Bone marrow (tissue), 2 donors: Measurements from ENCODE around the gene APBB1.

Experiments used
- DNase-seq, 2 donors: peaks; one replicate each; lab custom pipeline; 2025; lab: John Stamatoyannopoulos, UW

The APBB1 gene

DNA sequence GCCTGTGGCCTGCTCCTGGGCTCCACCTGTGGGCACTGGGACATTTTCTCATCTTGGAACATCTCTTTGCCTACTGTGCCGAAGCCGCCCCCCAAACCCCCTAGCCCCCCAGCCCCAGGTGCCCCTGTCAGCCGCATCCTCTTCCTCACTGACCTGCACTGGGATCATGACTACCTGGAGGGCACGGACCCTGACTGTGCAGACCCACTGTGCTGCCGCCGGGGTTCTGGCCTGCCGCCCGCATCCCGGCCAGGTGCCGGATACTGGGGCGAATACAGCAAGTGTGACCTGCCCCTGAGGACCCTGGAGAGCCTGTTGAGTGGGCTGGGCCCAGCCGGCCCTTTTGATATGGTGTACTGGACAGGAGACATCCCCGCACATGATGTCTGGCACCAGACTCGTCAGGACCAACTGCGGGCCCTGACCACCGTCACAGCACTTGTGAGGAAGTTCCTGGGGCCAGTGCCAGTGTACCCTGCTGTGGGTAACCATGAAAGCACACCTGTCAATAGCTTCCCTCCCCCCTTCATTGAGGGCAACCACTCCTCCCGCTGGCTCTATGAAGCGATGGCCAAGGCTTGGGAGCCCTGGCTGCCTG lies 27.3 kb downstream of the APBB1 start:
- DNase-seq, result no peak

DNA sequence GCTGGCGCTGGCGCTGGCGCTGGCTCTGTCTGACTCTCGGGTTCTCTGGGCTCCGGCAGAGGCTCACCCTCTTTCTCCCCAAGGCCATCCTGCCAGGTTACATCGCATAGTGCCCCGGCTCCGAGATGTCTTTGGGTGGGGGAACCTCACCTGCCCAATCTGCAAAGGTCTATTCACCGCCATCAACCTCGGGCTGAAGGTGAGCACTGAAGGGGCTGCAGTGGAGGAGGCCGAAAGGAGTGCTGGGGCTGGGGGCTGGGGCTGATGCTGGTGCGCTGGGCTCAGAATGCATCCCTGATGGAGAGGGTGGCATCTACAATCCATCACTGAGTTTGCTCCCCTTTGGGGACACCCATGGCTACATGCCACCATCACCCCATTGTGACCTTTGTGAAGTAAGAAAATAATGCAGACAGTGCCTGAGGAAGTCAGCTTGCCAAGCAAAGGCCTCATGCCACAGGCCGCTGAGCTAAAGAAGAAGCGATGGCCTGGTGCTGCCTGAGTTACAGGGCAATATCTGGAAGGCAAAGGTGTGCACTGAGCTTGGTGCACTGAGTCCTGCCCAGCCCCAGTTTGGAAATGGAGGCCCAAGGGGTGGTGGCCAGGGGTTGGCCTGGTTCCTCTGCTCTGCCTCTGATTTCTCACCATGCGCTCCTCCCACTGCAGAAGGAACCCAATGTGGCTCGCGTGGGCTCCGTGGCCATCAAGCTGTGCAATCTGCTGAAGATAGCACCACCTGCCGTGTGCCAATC lies 28.0 kb downstream of the APBB1 start:
- DNase-seq, result no peak

DNA sequence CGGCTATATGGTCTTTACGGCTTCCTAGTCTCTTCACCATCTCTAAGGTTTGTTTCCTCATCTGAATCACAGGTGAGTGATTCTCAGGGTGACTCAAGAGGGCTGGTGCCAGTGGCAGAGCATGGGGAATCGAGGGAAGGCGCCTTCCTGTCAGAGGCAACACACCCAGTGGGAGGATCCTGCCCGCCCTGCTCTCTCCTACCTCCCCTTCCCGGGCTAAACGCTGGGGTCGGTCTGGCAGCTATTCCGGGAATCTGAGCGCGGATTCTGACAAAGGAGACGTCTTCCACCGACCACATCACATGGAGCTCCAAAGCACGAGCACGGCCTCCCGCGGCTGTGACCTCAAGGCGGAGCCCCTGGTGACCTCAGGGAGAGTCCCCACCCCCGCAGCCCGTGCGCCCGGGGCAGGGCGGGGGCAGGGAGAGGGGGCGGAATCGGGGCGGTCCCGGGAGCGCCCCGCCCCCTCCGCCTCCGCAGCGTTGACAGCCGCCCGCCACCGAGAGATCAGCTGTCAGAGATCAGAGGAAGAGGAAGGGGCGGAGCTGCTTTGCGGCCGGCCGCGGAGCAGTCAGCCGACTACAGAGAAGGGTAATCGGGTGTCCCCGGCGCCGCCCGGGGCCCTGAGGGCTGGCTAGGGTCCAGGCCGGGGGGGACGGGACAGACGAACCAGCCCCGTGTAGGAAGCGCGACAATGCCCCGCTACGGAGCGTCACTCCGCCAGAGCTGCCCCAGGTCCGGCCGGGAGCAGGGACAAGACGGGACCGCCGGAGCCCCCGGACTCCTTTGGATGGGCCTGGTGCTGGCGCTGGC lies 28.8 kb downstream of the APBB1 start, which contains the start of gene SMPD1:
Gene SMPD1, plus strand, starts transcription at position 570 of the 813 bp plus-strand sequence. Its CDS starts 125 bp downstream, at position 695.
- peak; percentile 82 to 91 for DNase-seq

DNA sequence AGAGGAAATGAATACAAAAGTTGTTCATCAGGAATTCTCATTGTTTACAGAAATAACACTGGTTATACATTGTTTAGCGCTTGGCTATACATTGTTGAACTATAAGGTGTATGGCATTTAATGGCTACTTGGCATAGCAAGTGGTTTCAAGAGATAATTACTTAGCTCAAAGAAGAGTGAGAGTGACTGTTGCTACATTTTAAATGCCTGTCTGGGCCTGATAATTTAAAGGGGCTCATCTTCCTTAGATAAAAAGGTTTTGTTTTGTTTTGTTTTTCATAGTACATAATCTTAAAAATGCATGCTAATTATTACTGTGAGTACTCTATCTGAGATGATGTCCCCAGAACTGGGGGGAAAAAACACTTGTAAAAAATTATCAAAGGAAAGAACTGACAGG lies 30.1 kb downstream of the APBB1 start:
- DNase-seq, result no peak

DNA sequence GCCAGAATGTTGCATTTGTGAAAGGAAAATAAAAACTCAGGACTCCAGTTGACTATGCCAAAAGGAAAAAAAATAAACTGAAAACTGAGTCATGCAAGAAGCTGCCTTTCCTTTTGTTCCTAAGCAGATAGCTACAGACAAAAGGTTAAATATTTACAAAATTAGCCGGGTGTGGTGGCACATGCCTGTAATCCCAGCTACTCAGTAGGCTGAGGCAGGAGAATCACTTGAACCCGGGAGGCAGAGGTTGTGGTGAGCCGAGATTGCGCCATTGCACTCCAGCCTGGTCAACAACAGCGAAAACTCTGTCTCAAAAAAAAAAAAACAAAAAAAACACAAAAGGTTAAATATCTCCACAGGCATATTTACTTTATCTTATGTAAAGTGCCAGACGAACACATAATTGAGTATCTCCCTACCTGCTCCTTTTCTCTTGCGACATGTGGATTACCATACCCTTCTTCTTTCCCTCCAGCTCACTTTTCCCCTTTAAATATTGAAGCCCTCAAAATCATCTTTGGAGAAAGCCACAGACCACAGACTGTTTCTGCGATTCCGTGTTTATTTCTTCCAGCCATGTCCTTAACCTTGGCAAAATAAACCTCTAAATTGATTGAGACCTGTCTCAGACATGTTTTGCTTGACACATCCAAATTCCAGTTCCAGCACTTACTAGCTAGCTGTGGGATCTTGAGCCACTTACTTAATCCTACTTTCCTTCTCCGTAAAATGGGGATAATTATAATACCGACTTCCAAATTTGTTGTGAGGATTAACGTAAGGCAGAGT lies 30.9 kb downstream of the APBB1 start:
- no peak for DNase-seq

DNA sequence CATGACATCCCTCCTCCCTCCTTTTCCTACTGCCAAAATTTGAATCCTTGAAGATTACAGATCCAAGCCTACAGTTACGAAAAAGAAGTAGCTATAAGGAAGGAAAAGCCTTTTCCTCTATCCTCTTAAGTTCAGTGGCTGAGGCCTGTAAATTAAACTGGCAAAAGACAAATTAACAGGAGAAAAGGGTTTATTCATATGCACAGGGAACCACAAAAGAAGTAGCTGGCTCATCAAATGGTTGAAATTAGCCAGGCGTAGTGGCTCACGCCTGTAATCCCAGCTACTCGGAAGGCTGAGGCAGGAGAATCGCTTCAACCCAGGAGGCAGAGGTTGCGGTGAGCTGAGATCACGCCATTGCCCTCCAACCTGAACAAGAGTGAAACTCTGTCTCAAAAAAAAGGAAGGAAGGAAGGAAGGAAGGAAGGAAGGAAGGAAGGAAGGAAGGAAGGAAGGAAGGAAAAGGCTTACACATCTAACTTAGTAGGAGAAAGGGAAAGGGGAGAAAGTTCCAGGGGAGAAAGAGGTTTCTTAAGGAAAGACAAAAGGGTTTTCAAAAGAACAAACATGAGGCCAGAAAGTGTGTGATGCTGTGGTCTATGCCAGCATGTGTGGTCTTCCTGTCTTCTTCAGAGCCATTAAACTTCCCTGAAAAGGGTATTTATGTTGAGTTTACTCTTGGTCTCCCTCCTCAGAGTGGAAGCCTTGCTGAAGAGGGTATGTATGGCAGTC lies 33.7 kb downstream of the APBB1 start:
- DNase-seq, result no peak

DNA sequence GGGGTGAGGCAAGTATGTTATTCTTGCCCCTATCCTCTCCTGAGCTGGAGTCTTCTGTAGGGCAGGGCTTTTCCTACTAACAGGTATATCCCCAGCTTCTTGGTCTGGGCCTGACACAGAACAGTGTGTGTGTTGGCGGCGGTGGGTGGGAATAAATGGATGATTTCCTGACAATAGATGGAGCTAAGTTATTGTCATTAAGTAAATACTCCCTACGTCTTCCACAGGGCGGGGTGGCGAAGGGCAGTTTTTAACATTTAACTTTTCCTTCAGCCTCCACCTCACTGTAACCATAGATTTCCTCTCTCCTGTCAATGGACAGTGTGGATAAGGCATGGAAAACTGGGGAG lies 40.3 kb downstream of the APBB1 start:
- no peak for DNase-seq

DNA sequence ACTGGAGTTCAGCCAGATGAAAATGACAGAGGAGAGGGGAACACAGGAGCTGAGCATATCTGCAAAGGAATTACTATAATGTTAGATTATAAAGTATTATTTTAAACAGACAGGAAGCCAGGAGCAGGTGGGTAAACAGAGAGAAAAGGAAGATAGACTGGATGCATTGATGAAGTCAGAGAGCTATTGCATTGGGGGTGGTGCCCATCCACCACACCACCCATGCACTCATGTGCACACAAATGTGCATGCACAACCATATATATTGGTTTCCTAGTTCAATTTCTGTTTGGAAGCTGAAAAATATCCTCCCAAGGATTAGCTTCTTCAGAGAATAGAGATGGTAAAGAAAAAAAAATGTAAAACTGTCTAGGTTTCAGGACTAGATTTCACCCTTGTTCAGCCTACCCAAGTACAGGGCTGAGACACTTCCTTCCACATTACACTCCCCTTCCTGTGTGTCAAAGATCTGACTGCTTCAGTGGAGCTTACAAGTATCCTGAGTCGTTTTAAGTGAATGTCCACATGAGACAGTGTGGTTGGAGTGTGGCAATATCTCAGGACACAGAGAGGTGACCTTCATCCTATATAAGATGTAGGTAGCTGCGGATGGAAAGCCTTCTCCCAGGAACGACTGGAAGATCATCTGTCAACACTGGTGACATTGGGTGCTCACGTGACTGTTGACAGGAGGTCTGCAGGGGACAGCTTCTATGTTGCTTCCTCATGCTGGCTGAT lies 40.8 kb downstream of the APBB1 start:
- DNase-seq, result peak in 1 of 2 donors; percentile 63

DNA sequence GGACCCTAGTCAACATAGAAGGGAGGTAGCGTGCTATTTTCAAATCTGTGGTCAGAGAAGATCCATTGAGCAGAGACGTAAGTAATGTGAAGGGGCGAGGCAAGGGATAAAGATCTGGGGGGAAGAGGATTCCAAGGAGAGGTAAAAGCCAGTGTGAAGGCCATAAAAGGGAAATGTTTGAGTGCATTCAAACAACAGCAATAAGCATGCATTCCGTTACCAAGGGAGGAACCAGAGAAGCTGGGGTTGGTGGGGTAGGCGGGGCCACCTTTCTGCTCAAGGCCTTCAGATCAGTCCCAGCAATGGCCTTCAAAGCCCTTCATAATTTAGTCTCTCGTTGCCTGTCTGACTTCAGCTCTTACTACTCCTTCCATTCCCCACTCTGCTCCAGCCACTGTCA lies 47.1 kb downstream of the APBB1 start:
- no peak for DNase-seq

DNA sequence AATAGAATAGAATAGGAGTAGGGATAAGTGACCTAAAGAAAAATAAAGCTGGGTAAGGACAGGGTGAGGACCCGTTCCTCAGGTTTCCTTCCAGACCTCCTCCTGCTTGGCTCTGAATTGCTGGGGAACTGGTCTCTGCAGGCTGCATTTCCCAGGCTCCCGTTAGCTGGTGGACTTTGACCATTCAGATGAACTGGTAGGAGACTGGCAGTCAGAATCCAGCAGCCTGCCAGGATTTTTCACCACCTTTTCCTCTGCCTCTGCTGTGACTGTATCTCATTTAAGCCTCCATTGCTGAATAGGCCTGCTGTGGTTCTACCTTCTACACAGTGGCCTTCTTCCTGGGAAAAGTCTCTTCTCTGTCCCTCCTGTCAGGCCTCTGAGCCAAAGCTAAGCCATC lies 53.2 kb downstream of the APBB1 start:
- DNase-seq, result no peak

DNA sequence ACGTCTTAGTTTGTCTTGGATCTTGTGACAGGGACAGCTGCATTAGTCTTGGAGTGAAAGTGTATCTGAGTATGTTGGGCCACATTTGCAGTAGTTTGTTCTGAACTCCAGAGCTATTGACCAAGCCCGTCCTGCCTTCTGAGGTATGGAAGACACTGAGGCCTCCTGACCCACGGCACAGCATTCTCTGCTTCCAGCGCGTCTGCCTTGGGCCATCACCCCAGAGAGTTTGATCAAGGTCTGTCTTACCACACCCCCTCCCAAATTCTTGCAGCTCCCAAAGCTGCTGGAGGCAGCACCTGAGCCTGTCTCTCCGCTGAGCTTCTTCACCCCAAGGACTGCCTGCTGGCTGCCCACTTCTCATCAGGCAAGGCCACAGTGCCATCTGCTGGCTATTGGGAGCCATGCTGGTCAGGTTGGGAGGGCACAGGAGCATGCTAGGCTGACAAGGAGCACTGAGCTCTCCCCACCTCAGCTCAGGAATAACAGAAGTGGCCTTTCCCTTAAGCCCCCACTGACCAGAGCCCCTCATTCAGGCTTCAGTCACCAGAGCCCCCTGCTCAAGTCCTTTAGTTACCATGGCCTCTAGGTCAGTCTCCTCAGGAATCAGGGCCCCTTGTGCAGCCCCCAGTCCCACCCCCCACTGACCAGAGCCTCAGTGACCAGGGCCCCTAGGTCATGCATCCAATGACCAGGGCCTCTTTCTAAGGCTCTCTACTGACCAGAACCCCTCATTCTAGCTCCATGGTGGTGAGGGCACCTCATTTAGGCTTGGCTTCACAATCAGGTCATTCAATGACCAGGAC lies 55.8 kb downstream of the APBB1 start:
- peak; percentile 9 to 10 for DNase-seq

DNA sequence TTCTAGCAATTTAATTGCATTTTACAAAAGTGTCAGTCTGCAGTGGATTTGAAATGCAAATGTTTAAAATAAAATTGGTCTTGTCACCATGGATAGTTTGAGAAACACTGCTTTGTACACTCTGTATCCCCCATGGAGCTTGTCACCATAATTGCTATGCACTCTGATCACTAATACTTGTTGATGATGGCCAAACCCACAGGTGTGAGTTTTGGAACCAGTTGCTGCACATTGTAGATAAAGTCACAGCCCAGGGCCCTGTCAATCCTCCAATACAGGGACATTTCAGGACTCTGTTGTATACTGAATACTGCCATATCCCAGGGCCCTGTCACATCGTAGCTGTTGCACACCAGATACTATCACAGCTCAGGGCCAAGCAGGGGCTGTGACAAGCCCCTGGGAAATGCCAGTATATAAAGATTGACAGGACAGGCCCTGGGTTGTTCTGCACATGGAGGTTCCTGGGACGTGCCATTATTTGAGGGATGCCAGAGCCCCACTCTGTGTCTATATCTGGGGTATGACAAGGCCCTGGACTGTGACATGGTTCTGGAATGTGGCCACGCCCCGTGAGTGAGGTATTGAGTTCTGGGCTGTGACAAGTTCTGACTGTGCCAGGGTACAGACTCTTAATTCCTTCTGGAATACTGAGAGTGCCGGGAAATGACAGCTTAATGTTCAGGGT lies 56.6 kb downstream of the APBB1 start:
- no peak for DNase-seq

DNA sequence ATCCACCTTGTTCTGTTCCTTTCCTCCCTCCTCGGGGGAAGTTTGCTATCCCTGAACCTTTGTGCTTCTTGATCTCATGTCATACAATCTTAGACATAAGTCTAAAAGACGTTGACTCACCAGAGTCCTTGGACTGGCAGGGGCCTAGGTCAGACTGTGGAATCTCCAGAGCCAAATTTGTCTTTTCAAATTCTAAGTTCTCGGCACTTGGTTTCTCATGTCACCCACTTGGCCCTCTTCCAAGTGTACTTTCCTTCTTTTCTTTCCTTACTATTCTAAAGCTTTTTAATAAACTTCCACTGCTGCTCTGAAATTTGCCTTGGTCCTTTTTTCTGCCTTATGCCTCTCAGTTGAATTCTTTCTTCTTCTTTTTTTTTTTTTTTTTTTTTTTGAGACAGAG lies 58.7 kb downstream of the APBB1 start:
- DNase-seq, result no peak

DNA sequence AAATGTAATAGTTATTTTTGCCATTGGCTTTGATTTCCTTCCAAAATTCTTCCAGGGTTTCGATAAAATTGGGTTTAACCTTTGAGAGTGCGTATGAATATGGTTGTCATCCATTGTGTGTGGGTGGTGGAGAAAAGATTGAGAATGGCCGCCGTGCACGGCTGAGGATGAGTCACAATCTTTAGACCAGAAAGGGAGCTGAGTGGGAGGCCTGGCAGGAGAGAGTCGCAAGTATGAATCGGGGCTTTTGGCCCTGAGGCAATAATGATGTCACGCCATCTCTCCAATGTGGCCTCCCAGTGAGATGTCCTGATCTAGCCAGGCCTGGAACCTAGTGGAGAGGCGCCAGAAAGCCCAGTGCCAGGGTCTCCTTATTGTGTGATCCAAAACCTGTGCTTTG lies 61.7 kb downstream of the APBB1 start:
- DNase-seq, result no peak

DNA sequence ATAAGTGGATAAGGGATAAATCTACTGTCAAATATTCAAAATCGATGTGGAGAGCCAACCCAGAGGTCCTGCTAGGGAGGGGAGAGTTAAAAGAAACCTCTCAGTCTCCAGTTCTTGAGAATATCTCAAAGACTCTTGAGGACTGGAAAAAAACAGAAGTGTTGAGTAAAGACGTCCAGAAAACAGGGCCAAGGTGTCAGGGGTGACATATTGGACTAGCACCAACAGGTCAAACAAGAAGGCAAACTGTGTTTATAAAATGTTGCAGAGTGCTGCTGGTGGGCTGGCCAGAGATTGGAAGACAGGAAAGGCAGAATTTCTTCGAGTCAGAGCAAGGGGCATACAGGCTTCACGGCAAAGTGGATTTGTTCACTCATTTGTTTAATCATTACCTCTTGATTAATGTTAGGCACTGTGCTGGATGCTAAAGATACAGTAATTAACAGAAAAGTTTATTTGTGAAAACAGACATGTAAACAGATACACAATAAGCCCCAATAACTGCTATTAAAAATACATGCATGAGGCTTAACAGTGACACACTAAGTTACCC lies 62.3 kb downstream of the APBB1 start:
- no peak for DNase-seq

DNA sequence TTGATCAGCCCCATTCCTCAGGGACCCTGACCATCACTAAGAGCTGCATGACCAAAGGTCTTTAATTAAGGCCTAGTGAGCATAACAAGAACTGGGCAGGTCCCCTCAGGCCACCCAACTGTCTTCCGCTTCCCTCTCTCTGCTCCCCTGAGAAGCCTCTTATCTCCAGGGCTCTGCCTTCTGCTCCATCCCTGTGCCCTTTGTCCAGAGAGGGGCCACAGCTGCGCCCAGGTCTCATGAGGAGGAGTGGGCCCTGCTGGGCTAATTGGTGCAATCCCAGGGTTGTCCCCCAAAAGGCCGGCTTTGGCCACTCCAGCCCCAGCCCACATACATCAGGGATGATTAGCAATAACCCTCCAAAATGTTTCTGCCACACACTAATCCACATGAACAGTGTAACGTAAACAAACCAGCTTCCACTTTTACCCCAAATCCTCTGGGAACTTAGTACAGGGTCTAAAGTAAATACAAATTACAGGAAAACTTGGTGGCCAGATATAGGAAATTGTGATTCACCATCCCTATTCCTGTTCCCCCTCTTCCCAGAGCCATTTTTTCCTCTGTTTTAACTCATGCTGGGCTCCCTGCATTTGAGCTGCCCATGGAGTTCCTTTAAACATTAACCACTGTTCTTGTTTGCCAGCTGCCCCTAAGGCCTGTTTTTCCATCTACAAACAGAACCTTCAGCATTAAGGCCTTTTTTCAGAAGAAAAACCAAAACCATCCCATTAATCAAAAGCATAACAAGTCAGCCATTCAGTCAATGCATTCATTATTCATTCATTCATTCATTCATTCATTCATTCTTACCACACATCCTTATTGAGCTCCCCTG lies 64.0 kb downstream of the APBB1 start:
- no peak for DNase-seq

DNA sequence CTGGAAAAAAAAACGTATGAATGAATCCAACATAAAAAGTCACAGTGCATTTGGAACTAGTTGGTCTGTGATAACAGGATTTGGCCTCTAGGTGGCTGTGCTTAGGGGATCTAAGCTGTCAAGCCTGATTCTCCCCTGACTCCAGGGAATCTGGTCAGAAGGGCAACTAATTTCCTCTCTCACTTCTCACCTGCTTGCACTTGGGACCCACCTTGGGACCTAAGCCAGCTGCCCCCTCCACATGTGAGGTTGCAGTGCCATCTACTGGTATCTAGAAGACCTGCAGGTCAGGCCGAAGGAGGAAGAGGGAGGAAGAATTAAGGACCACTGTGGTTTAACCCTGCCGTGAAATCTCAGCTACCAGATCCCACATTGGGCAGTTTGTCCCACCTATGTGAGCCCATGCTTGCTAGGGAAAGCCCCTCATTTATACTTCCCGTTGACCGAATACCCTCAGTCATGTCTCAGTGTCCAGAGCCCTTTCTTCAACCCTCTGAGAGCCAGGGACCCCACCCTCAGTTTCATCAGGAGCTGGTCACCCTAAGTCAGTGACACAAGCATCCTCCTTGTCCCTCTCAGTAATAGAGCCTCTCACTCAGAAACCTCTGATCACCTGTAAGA lies 65.4 kb downstream of the APBB1 start:
- peak in 1 of 2 donors; percentile 16 for DNase-seq
